ENCODE data around the gene ACTR2. TPM values are rescaled to one million over a fixed set of nuclear protein-coding genes. Genes with fewer than 3 reads are reported as not detected.

Gene ACTR2
- total and polyA plus RNA-seq, 2 of the 13 experiments (the other 11 are each of a cell fraction or from before 2014, with no cell fraction given), result 51.2 to 100 TPM

DNA sequence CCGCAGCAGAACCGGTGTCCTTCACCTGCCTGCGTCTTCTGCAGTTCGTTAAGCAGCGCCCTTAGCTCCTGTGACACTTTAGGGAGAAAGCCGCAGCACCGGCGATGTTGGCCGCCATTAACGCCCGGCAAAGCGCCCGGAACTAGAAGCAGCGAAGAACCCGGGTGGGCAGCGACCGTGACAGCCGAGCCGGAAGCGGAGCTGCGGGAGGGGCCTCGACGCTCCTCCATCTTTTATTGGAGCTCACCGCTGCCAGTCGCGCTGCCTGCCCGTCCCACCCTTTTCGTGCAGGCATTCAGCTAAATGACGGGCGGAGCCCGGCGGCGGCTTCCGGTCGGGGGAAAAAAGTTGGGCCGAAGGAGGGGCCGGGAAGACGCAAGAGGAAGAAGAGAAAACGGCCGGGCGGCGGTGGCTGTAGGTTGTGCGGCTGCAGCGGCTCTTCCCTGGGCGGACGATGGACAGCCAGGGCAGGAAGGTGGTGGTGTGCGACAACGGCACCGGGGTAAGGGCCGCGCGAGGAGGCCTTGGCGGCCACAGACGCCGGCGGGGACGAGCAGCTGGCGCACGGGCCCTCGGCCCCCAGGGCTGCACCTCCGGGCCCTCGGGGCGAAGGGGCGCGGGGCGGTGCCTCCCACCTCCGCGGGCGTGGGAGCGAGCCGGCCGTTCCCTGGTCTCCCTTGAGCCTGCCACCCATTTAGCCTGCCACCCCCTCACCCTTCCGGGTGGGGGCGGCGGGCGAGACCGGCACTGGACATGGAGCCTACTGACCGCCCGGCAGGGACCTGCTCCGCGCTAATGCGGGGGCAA lies at the start of gene ACTR2 (continued):
- TF ChIP-seq ZXDC (CRISPR knock-in tag; IDR thresholded peaks at IDR 0.05) (0 out of 2 replicates have a peak, but pooled peaks have one; percentile 73), MIXL1 (CRISPR knock-in tag; IDR thresholded peaks at IDR 0.05) (no peak; the same call in 1 of the 2 replicates), MTF2 (CRISPR knock-in tag; IDR thresholded peaks at IDR 0.05; ENCODE audit: borderline replicate concordance) (no peak), HBP1 (CRISPR knock-in tag; IDR thresholded peaks at IDR 0.05; ENCODE audit: low read depth) (peak; percentile 51; the same call in 1 of the 2 replicates), NRL (CRISPR knock-in tag; IDR thresholded peaks at IDR 0.05; ENCODE audit: borderline replicate concordance) (peak; percentile 99), EEA1 (CRISPR knock-in tag; IDR thresholded peaks at IDR 0.05; ENCODE audit: borderline replicate concordance) (no peak), HNF1A (IDR thresholded peaks at IDR 0.05; ENCODE audit: low read depth) (no peak; the same call in 1 of the 2 replicates), HNF1A (CRISPR knock-in tag; IDR thresholded peaks at IDR 0.05; ENCODE audit: borderline replicate concordance) (0 out of 2 replicates have a peak, but pooled peaks have one; percentile 27), ETV6 (CRISPR knock-in tag; conservative IDR thresholded peaks at IDR 0.05) (peak; percentile 22; the same call in 1 of the 2 replicates), BORCS8-MEF2B (CRISPR knock-in tag; IDR thresholded peaks at IDR 0.05) (peak; percentile 91), KAT8 (CRISPR knock-in tag; IDR thresholded peaks at IDR 0.05) (peak; percentile 96), MXD4 (CRISPR knock-in tag; IDR thresholded peaks at IDR 0.05) (peak; percentile 51; the same call in 1 of the 2 replicates), FOXA1 (IDR thresholded peaks at IDR 0.05) (no peak), FOXA1 (CRISPR knock-in tag; IDR thresholded peaks at IDR 0.05) (no peak), ADNP (CRISPR knock-in tag; IDR thresholded peaks at IDR 0.05) (no peak), ZNF768 (CRISPR knock-in tag; IDR thresholded peaks at IDR 0.05) (peak; percentile 45), CCDC6 (CRISPR knock-in tag; IDR thresholded peaks at IDR 0.05) (peak; percentile 87)
- TF ChIP-seq, protein P1, sequence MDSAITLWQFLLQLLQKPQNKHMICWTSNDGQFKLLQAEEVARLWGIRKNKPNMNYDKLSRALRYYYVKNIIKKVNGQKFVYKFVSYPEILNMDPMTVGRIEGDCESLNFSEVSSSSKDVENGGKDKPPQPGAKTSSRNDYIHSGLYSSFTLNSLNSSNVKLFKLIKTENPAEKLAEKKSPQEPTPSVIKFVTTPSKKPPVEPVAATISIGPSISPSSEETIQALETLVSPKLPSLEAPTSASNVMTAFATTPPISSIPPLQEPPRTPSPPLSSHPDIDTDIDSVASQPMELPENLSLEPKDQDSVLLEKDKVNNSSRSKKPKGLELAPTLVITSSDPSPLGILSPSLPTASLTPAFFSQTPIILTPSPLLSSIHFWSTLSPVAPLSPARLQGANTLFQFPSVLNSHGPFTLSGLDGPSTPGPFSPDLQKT (CRISPR knock-in tag; IDR thresholded peaks at IDR 0.05; ENCODE audit: borderline replicate concordance), result 0 out of 2 replicates have a peak, but pooled peaks have one; percentile 28
- TF ChIP-seq, protein P2, sequence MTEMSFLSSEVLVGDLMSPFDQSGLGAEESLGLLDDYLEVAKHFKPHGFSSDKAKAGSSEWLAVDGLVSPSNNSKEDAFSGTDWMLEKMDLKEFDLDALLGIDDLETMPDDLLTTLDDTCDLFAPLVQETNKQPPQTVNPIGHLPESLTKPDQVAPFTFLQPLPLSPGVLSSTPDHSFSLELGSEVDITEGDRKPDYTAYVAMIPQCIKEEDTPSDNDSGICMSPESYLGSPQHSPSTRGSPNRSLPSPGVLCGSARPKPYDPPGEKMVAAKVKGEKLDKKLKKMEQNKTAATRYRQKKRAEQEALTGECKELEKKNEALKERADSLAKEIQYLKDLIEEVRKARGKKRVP (CRISPR knock-in tag; IDR thresholded peaks at IDR 0.05), result peak in 1 of 2 experiments; percentile 65; a peak in 2 of 4 replicates

Data from HepG2 (cell line).